Small intestine (tissue), 7 donors: ENCODE data around the gene YAE1. TPM values are rescaled to one million over a fixed set of nuclear protein-coding genes. Genes with fewer than 3 reads are reported as not detected.

Experiments
- DNase-seq, 2 donors: peaks; one replicate each; pipeline versions ENCODE4 v3.0.0 to v3.0.0-alpha.2; 2013
- FAIRE-seq: peaks from 2 replicates; lab custom pipeline; 2012; peaks lifted over from hg19 to GRCh38; lab: Jason Lieb, UNC
- H3K27ac ChIP-seq, 3 donors: one replicate each; pipeline ENCODE4 v1.5.1; 2013; ENCODE audit warnings: low read length in 2 of 3, mild to moderate bottlenecking in 2 of 3, control low read depth in 1 of 3, inconsistent platforms in 1 of 3, low read depth in 1 of 3, moderate library complexity in 1 of 3
- H3K27me3 ChIP-seq, 3 donors: one replicate each; pipeline ENCODE4 v1.6.1; 2013; ENCODE audit warnings: low read length in 3 of 3, inconsistent platforms in 1 of 3; ENCODE audit not compliant: control insufficient read depth in 3 of 3, insufficient read depth in 3 of 3
- H3K36me3 ChIP-seq, 3 donors: one replicate each; pipeline ENCODE4 v1.6.1; 2013; ENCODE audit warnings: low read length in 3 of 3, inconsistent platforms in 1 of 3, low read depth in 1 of 3, mild to moderate bottlenecking in 1 of 3, moderate library complexity in 1 of 3; ENCODE audit not compliant: control insufficient read depth in 3 of 3, insufficient read depth in 2 of 3
- H3K4me1 ChIP-seq, 3 donors: one replicate each; pipeline ENCODE4 v1.6.1; 2013; ENCODE audit warnings: low read length in 2 of 3, inconsistent platforms in 1 of 3, low read depth in 1 of 3, mild to moderate bottlenecking in 1 of 3, moderate library complexity in 1 of 3; ENCODE audit not compliant: control insufficient read depth in 3 of 3, insufficient read depth in 2 of 3
- H3K4me3 ChIP-seq, 3 donors: one replicate each; pipeline ENCODE4 v1.5.1; 2013; ENCODE audit warnings: low read length in 3 of 3, control low read depth in 1 of 3, inconsistent platforms in 1 of 3, low read depth in 1 of 3, mild to moderate bottlenecking in 1 of 3, moderate library complexity in 1 of 3
- H3K9me3 ChIP-seq, 2 donors: one replicate each; pipeline ENCODE4 v1.6.1; 2013; ENCODE audit warnings: low read depth in 1 of 2, low read length in 1 of 2; ENCODE audit not compliant: control insufficient read depth in 2 of 2, insufficient read depth in 1 of 2
- WGBS, 3 donors: extraction: QIAGEN DNeasy Blood & Tissue Kit; methylation state at CpG; one replicate each; pipeline ENCODE4 v1.1.7; 2013; 5-methylcytosine and 5-hydroxymethylcytosine counted together
- polyA plus RNA-seq, 4 donors: library from polyadenylated mRNA; stranded (reverse) in 3 of 4; unstranded in 1 of 4; fragments of 200-250 nt in 3 of 4; fragments of 120-200 nt in 1 of 4; gene quantifications; one replicate each; pipeline versions ENCODE4 v1.2.1 to v1.2.3, GENCODE V29; 2013
- donor health status: healthy with polysubstance abuse.
- donor health status: control.
- donor health status: control.
- donor health status: Bipolar disorder and iron deficiency.
- donor health status: healthy.

Gene YAE1
- polyA plus RNA-seq, 4 donors: 32.8 to 61.6 (median 51.9) TPM

- no peak for FAIRE-seq
- Histone ChIP-seq H3K4me3 (no peak overlapping the region), H3K27me3 (no peaks in the 10 kb centered on the region), H3K27ac (no peak overlapping the region), H3K4me1 (peaks cover 0 to 5% (median 0%) of the 10 kb centered on the region in 3 donors), H3K36me3 (no peaks in the 10 kb centered on the region), H3K9me3 (no peaks in the 10 kb centered on the region)
- DNase-seq: no peak
Observed at GRCh38 chr7:39557911-39558310, 8.3 kb upstream of the YAE1 start.

- Histone ChIP-seq H3K4me1 (peaks cover 0 to 5% (median 0%) of the 10 kb centered on the region in 3 donors), H3K27ac (no peak overlapping the region), H3K36me3 (no peaks in the 10 kb centered on the region), H3K4me3 (no peak overlapping the region), H3K27me3 (no peaks in the 10 kb centered on the region), H3K9me3 (no peaks in the 10 kb centered on the region)
- FAIRE-seq: no peak
- 32 to 46% (median 42%) methylated on average over 1 of the region's 1 CpG for WGBS, 3 donors
- DNase-seq: peak in 1 of 2 donors; percentile 31
Observed at GRCh38 chr7:39560408-39560807, 5.8 kb upstream of the YAE1 start.

GRCh38 chr7:39560997-39561396 is 5.2 kb upstream of the YAE1 start:
- peaks cover 0 to 5% (median 0%) of the 10 kb centered on the region in 3 donors for H3K4me1 ChIP-seq
- H3K27me3 ChIP-seq: no peaks in the 10 kb centered on the region
- H3K4me3 ChIP-seq: no peak overlapping the region
- FAIRE-seq: no peak
- no peaks in the 10 kb centered on the region for H3K36me3 ChIP-seq
- WGBS, 3 donors: 48 to 65% (median 60%) methylated on average over 1 of the region's 1 CpG
- H3K27ac ChIP-seq: no peak overlapping the region
- DNase-seq: peak in 1 of 2 donors; percentile 13
- H3K9me3 ChIP-seq: no peaks in the 10 kb centered on the region

- Histone ChIP-seq H3K27me3 (no peaks in the 10 kb centered on the region), H3K36me3 (peaks cover 0 to 4% (median 2%) of the 10 kb centered on the region in 3 donors), H3K27ac (peak overlapping the region; percentile 82 to 95 (median 91)), H3K9me3 (no peaks in the 10 kb centered on the region), H3K4me1 (peaks cover 0 to 5% (median 4%) of the 10 kb centered on the region in 3 donors), H3K4me3 (peak overlapping the region; percentile 62 to 97 (median 90))
- DNase-seq: peak; percentile 55 to 77
- FAIRE-seq: no peak
- WGBS, 3 donors: 11 to 34% (median 26%) methylated on average over 4 of the region's 4 CpGs
Observed at GRCh38 chr7:39565538-39565937, 666 bp upstream of the YAE1 start.

- no peak overlapping the region for H3K27ac ChIP-seq
Observed at GRCh38 chr7:39567294-39567693, 1.1 kb downstream of the YAE1 start.

GRCh38 chr7:39574673-39575349 is 8.6 kb downstream of the YAE1 start:
- H3K27me3 ChIP-seq: no peaks in the 10 kb centered on the region
- no peak for FAIRE-seq

More at GRCh38 chr7:39567294-39567693, 1.1 kb downstream of the YAE1 start:
- H3K36me3 ChIP-seq: peaks cover 0 to 4% (median 4%) of the 10 kb centered on the region in 3 donors
- H3K9me3 ChIP-seq: no peaks in the 10 kb centered on the region
- FAIRE-seq: no peak
- no peak for DNase-seq
- H3K27me3 ChIP-seq: no peaks in the 10 kb centered on the region
- WGBS, 3 donors: 38 to 56% (median 46%) methylated on average over 2 of the region's 2 CpGs
- peaks cover 0 to 4% (median 0%) of the 10 kb centered on the region in 3 donors for H3K4me1 ChIP-seq
- peak overlapping the region in 2 of 3 donors; percentile 90 to 97 for H3K4me3 ChIP-seq

GRCh38 chr7:39577229-39577874 is 11.1 kb downstream of the YAE1 start:
- H3K4me3 ChIP-seq: no peak overlapping the region
- H3K27me3 ChIP-seq: no peaks in the 10 kb centered on the region
- H3K9me3 ChIP-seq: no peaks in the 10 kb centered on the region
- FAIRE-seq: no peak
- no peak for DNase-seq
- 92 to 96% (median 93%) methylated on average over 26 to 27 of the region's 27 CpGs for WGBS, 3 donors
- H3K36me3 ChIP-seq: peaks cover 2 to 20% (median 4%) of the 10 kb centered on the region in 3 donors
- peaks cover 0 to 2% (median 0%) of the 10 kb centered on the region in 3 donors for H3K4me1 ChIP-seq
- no peak overlapping the region for H3K27ac ChIP-seq

More at GRCh38 chr7:39574673-39575349, 8.6 kb downstream of the YAE1 start:
- H3K36me3 ChIP-seq: peaks cover 2 to 23% (median 6%) of the 10 kb centered on the region in 3 donors
- no peak for DNase-seq
- no peaks in the 10 kb centered on the region for H3K9me3 ChIP-seq
- WGBS, 3 donors: 88 to 92% (median 89%) methylated on average over 2 of the region's 2 CpGs
- H3K4me3 ChIP-seq: no peak overlapping the region
- H3K27ac ChIP-seq: no peak overlapping the region
- no peaks in the 10 kb centered on the region for H3K4me1 ChIP-seq

- Histone ChIP-seq H3K9me3 (no peaks in the 10 kb centered on the region), H3K36me3 (peaks cover 2 to 12% (median 3%) of the 10 kb centered on the region in 3 donors), H3K4me1 (peaks cover 0 to 2% (median 0%) of the 10 kb centered on the region in 3 donors), H3K4me3 (no peak overlapping the region), H3K27me3 (no peaks in the 10 kb centered on the region), H3K27ac (peak overlapping the region in 1 of 3 donors; percentile 36)
- no peak for FAIRE-seq
- WGBS, 3 donors: 8 to 19% (median 11%) methylated on average over 8 of the region's 8 CpGs
- peak; percentile 96 to 97 for DNase-seq
Observed at GRCh38 chr7:39580149-39580874, 14.1 kb downstream of the YAE1 start.
